ENCODE measurements around the gene SCG3.

SCG3 gene

GRCh38 chr15:51766341-51766740 lies 85.0 kb downstream of the SCG3 start:
- FAIRE-seq (no peak), DNase-seq (ENCODE audit: insufficient read length, low spot score) (no peak)
- peak; percentile 49 for TF ChIP-seq SPI1 (IDR thresholded peaks at IDR 0.05; ENCODE audit: low read depth, low read length)
- TF ChIP-seq POLR2AphosphoS5 (IDR thresholded peaks at IDR 0.05; ENCODE audit: low read depth, low read length): no peak

DNA sequence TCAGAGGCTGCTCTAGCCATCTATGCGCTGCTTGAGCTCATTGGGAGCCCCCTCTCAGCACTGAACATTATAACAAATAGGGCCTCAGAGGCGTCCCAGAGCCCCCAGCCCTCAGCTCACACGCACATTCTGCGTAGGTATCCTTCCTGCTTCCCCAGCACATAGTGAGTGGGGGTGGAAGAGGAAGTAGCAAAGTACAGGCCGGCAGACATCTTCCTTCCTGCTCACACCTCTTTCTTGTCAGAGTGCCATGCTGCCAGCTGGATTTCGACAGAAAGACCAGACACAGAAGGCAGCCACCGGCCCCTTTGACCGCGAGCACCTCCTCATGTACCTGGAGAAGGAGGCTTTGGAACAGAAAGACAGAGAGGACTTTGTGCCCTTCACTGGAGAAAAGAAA lies 86.7 kb downstream of the SCG3 start:
- TF ChIP-seq SPI1 (IDR thresholded peaks at IDR 0.05; ENCODE audit: low read depth, low read length): no peak
- no peak for TF ChIP-seq TAF1 (IDR thresholded peaks at IDR 0.05; ENCODE audit: low read depth, low read length)
- TF ChIP-seq POLR2A (IDR thresholded peaks at IDR 0.05; ENCODE audit: low read depth, low read length): no peak
- TF ChIP-seq PAX5 (IDR thresholded peaks at IDR 0.05; ENCODE audit: insufficient read depth, low read length, severe bottlenecking): no peak
- TF ChIP-seq POLR2AphosphoS5 (IDR thresholded peaks at IDR 0.05; ENCODE audit: low read depth, low read length): no peak
- TF ChIP-seq POU2F2 (IDR thresholded peaks at IDR 0.05; ENCODE audit: low read depth, low read length): no peak
- DNase-seq (ENCODE audit: insufficient read length, low spot score) (no peak), FAIRE-seq (no peak)

All from GM12891 (cell line).